ENCODE data around the gene METRNL. TPM values are rescaled to one million over a fixed set of nuclear protein-coding genes. Genes with fewer than 3 reads are reported as not detected.
"Not testable (repeated sequence)": the region's sequence is repeated elsewhere in the genome, so short reads cannot be mapped to it uniquely, and the experiment has no call there.

METRNL gene
- total RNA-seq, 4 donors from 2014 or later, result 80.3 to 137 (median 87.7) TPM

DNA sequence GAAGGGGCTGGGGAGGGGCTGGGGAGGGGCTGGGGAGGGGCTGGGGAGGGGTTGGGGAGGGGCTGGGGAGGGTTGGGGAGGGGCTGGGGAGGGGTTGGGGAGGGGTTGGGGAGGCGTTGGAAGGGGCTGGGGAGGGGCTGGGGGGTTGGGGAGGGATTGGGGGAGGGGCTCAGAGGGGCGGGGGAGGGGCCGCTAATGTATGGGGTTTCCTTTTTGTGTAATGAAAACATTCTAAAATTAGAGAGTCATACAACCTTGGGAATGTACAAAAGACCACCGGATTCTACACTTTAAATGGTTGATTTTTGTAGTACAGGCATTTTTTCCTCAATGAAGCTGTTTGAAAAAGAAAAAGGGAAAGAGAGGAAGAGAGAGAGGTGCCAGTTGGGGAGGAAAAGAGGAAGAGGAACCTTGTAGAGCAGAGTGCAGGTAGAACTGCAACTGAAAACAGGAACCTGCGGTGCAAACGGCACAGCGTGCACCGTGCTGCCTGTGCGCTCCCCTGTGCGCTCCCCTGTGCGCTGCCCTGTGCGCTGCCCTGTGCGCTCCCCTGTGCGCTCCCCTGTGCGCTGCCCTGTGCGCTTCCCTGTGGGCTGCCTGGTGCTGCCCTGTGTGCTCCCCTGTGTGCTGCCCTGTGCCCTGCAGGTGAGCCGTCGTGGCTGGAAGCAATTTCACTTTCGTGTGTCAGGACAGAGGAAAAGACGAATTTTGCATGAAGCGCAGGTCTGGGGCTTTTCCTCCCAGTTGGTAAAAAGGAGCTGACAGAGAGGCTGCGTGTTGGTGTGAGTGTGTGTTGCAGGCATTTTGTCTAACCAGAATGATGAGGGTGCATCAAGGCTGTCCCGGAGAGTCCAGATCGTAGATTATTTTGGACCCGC is 40.8 kb downstream of the METRNL start:
- peaks cover 0 to 7% (median 0%) of the 10 kb centered on the region in 3 donors for H3K4me1 ChIP-seq
- DNase-seq, result no peak
- peaks cover 0 to 57% (median 0%) of the 10 kb centered on the region in 4 donors for H3K27me3 ChIP-seq
- intact Hi-C loops (cut with DNase I), result no loop called here
- TF ChIP-seq POLR2A (IDR thresholded peaks at IDR 0.05), result no peak
- TF ChIP-seq, protein P1, sequence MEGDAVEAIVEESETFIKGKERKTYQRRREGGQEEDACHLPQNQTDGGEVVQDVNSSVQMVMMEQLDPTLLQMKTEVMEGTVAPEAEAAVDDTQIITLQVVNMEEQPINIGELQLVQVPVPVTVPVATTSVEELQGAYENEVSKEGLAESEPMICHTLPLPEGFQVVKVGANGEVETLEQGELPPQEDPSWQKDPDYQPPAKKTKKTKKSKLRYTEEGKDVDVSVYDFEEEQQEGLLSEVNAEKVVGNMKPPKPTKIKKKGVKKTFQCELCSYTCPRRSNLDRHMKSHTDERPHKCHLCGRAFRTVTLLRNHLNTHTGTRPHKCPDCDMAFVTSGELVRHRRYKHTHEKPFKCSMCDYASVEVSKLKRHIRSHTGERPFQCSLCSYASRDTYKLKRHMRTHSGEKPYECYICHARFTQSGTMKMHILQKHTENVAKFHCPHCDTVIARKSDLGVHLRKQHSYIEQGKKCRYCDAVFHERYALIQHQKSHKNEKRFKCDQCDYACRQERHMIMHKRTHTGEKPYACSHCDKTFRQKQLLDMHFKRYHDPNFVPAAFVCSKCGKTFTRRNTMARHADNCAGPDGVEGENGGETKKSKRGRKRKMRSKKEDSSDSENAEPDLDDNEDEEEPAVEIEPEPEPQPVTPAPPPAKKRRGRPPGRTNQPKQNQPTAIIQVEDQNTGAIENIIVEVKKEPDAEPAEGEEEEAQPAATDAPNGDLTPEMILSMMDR (IDR thresholded peaks at IDR 0.05), result no peak
- WGBS, 2 donors, result 68 to 75% methylated on average over 17 to 22 of the region's 25 CpGs
- H3K4me3 ChIP-seq, result peak overlapping the region in 1 of 4 donors; percentile 6
- no peaks in the 10 kb centered on the region for H3K36me3 ChIP-seq
- H3K27ac ChIP-seq, result no peak overlapping the region
- H3K9me3 ChIP-seq, result no peaks in the 10 kb centered on the region

GRCh38 chr17:83121473-83121872 is 42.1 kb downstream of the METRNL start:
- H3K9me3 ChIP-seq; H3K27ac ChIP-seq; H3K36me3 ChIP-seq; DNase-seq; H3K4me1 ChIP-seq; H3K4me3 ChIP-seq; intact Hi-C loops (cut with DNase I): not testable (repeated sequence)
- peaks cover 0 to 69% (median 0%) of the 10 kb centered on the region in 4 donors for H3K27me3 ChIP-seq
- 64 to 81% methylated on average over 6 to 12 of the region's 12 CpGs for WGBS, 2 donors

GRCh38 chr17:83121921-83122820 is 42.8 kb downstream of the METRNL start:
- Histone ChIP-seq H3K36me3 (no peaks in the 10 kb centered on the region), H3K27ac (no peak overlapping the region), H3K27me3 (peaks cover 0 to 74% (median 0%) of the 10 kb centered on the region in 4 donors), H3K9me3 (no peaks in the 10 kb centered on the region), H3K4me1 (peaks cover 0 to 7% (median 0%) of the 10 kb centered on the region in 3 donors), H3K4me3 (no peak overlapping the region)
- DNase-seq, result no peak
- intact Hi-C loops (cut with DNase I), result no loop called here
- no peak for TF ChIP-seq POLR2A (IDR thresholded peaks at IDR 0.05)
- WGBS, 2 donors, result 76 to 78% methylated on average over 20 to 24 of the region's 26 CpGs

DNA sequence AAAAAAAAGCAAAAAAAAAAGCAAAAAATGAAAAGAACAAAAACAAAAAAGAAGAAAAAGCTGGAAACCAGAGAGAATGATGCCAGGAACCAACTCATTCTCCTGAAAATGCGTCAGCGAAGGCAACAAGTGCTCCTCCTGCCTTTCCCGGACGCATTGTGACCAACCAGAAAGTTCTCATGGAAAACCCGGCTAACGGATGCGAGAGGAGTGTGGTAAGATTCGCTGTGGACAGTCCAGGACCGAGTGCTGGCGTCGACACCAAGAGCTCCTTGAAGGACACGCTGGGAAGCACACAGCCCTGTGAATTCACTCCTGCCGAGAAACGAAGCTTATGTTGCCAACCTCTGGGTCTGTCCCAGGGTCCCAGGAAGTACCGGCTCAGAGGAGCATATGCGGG is 43.4 kb downstream of the METRNL start:
- 82 to 86% methylated on average over 16 of the region's 16 CpGs for WGBS, 2 donors
- TF ChIP-seq, protein P1 (IDR thresholded peaks at IDR 0.05), result no peak
- TF ChIP-seq POLR2A (IDR thresholded peaks at IDR 0.05), result no peak

GRCh38 chr17:83123896-83124801 is 44.7 kb downstream of the METRNL start:
- no peaks in the 10 kb centered on the region for H3K36me3 ChIP-seq
- no peak for DNase-seq
- H3K27ac ChIP-seq, result no peak overlapping the region
- H3K27me3 ChIP-seq, result peaks cover 0 to 80% (median 0%) of the 10 kb centered on the region in 4 donors
- H3K4me1 ChIP-seq, result peaks cover 0 to 7% (median 0%) of the 10 kb centered on the region in 3 donors
- WGBS, 2 donors, result 67 to 86% methylated on average over 7 to 14 of the region's 25 CpGs
- intact Hi-C loops (cut with DNase I), result no loop called here
- TF ChIP-seq, protein P1 (IDR thresholded peaks at IDR 0.05), result no peak
- TF ChIP-seq POLR2A (IDR thresholded peaks at IDR 0.05), result no peak
- no peaks in the 10 kb centered on the region for H3K9me3 ChIP-seq
- H3K4me3 ChIP-seq, result no peak overlapping the region

More for the DNA sequence above, 43.4 kb downstream of the METRNL start:
- Histone ChIP-seq H3K4me1 (peaks cover 0 to 7% (median 0%) of the 10 kb centered on the region in 3 donors), H3K4me3 (no peak overlapping the region), H3K27ac (no peak overlapping the region), H3K9me3 (no peaks in the 10 kb centered on the region), H3K36me3 (no peaks in the 10 kb centered on the region), H3K27me3 (peaks cover 0 to 77% (median 0%) of the 10 kb centered on the region in 4 donors)
- DNase-seq, result no peak
- intact Hi-C loops (cut with DNase I), result no loop called here

Data from esophagus squamous epithelium (tissue), 5 donors.